Superior temporal gyrus (tissue), 1 donor: Measurements from ENCODE around the gene MBNL1.
"Not testable (repeated sequence)": the region's sequence is repeated elsewhere in the genome, so short reads cannot be mapped to it uniquely, and the experiment has no call there.

ENCODE experiments used
- DNase-seq: peaks from one replicate; pipeline ENCODE4 v3.0.0-alpha.2; 2016; ENCODE audit errors: extremely low spot score

MBNL1 gene

GRCh38 chr3:152319831-152320617 is 51.3 kb downstream of the MBNL1 start:
- DNase-seq: peak; percentile 63

DNA sequence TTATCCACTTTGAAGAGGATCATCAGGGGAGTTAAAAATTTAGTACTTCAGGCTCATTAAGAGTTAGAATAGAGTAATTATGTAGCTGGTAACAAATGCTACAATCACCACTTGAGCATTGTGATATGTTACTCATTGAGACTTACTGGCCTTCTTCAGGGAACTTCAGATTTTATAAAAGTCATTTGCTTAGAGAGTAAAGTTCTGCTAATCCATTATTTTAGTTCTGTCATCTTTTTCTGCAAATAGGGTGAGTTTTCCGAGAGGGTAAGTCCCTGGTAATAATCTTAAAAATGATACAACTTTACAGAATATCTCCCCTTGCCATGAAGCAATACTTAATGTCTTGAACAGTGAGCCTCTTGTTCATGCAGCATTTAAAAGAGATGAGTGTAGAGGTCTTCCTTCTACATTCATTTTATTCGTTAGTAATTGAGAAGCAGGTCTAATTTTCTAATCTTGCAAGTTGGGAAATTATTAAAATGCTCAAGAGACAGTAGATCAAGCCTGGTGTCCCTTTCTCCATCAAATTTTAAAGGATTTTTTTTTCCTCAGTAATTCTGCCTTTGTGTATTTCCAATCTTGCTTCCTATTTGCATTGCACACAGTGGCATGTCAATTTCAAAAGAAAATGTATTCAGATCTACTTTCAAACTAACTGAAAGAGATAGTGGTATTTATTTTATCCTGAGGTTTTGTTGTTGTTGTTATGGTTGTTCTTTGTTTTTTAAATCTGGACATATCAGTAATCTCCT is 52.6 kb downstream of the MBNL1 start:
- DNase-seq: peak; percentile 62

DNA sequence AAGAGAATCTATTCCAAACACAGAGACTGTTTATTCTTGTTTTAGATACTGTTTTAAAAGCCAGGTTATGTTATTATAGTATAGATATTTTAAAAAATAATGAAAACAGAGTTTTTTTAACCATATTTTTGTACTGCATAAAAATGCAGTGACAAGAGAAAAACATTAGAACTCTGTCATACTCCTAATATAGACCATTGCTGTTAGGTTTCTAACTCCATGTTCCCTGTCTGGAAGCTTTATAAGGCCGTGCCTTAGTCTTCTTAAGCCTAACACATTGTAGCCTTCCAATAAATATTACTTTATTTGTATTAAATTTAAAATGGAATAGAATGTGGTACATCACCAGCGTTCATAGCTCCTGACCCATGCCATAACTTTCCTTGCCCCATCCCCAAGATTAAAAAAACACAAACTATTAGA is 53.2 kb downstream of the MBNL1 start:
- peak; percentile 55 for DNase-seq

- peak; percentile 62 for DNase-seq
Measured at GRCh38 chr3:152322756-152323155, 54.0 kb downstream of the MBNL1 start.

DNA sequence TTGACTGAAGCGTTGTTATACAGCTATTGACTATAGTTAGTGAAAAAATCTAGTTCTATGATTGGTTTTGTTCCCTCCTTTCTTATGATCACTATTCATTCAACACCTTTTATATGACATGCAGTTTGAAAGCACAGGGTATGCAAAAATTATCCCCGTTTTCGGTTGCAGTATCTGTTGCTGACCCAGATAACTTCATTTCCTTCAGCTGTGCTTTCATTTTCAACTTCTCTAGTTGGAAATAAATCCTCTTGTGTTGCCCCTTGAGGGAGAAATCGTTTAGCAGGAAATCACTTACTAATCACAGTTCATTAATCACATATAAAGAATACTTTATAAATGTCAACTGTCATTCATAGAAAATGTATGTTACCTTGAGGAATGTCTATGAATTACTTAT is 55.1 kb downstream of the MBNL1 start:
- DNase-seq: peak; percentile 35

GRCh38 chr3:152325136-152325535 is 56.4 kb downstream of the MBNL1 start:
- DNase-seq: no peak

DNA sequence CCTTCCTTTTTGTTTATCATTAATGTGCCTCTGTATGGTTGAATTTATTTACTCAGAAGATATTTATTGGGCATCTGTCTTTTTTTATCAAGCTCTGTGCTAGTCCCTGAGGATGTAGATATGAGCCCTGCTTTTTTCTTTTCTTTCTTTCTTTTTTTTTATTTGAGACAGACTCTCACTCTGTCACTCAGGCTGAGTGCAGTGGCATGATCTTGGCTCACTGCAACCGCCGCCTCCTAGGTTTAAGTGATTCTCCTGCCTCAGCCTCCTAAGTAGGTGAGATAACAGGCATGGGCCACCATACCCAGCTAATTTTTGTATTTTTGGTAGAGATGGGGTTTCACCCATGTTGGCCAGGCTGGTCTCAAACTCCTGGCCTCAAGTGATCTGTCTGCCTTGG is 58.5 kb downstream of the MBNL1 start:
- DNase-seq: no peak

DNA sequence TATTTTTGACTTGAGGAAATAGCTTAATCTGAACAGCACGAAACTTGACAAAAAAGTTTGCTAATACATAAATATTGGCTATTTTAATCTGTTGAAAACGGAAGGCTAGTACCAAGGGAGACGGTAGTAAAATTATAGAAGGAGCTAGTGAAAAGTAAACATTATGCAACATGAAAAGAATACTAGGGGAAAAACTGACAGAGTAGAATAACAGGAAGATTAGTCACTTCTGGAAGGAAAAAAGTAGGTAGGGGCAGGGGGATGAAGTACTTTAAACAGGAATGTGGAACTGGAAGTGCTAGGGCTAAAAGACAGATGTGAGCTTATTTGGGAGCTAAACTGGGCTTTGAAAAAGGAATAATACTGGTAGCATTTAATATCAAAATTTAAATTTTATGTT is 60.1 kb downstream of the MBNL1 start:
- DNase-seq: no peak

DNA sequence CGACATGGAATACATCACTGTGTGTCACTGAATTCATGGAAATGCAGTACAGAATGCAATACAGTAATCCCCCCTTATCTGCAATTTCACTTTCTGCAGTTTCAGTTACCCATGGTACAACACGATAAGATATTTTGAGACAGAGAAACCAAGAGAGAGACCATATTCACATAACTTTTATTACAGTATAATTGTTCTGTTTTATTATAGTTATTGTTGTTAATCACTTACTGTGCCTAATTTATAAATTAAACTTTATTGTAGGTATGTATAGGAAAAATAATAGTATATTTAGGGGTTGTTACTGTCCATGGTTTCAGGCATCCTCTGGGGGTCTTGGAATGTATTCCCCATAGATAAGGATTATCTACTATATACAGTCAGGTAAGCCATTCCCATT is 61.8 kb downstream of the MBNL1 start:
- DNase-seq: no peak

GRCh38 chr3:152331018-152331541 is 62.4 kb downstream of the MBNL1 start:
- DNase-seq: peak; percentile 57

GRCh38 chr3:152331998-152332397 is 63.3 kb downstream of the MBNL1 start:
- no peak for DNase-seq

GRCh38 chr3:152333928-152334327 is 65.2 kb downstream of the MBNL1 start:
- DNase-seq: no peak

DNA sequence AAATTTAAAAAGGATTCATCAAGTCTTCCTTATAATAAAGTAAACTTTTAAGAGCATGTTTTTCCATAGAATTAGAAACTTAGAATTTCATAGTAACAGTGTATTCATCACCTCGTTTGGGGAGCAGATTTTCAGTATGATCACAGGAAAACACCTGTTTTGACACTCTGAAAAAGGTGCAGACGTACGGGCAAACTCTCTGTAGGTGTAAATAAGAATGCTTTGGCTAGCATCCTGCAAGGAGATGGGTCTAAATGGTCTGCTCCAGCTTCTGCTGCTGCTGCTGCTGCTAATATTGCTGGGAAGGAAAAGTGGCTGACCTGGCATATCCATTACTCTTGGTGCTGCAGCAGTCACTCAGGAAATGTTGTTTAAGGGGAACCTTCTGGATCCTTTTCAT is 66.0 kb downstream of the MBNL1 start:
- no peak for DNase-seq

DNA sequence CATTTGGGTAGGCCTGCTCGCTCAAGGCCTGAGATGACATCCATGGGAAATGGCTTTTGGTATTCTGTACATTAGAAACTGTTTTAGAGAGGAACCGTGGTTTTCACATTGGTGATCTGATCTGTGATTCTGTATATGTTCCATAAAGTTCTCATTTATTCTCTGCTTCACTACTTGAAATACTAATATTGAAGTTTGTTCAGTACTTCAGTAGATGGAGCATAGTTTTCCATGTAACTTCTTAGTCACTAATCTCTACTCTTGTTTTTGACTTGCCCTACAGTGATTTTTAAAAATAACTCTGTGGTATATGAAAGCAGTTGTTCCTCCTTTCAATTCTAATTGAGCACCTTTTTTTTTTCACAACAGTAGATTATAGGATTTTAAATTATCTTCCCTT is 66.5 kb downstream of the MBNL1 start:
- DNase-seq: no peak

DNA sequence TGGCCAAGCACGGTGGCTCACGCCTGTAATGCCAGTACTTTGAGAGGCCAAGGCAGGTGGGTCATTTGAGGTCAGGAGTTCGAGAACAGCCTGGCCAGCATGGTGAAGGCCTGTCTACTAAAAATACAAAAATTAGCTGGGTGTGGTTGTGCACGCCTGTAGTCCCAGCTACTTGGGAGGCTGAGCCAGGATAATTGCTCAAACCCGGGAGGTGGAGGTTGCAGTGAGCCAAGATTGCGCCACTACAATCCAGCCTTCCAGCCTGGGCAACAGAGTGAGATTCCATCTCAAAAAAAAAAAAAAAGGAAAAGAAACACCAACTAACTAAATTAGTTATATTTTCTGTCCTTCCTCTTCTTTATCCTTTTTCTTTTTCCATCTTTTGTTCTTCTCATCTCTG is 68.6 kb downstream of the MBNL1 start:
- DNase-seq: not testable (repeated sequence)

DNA sequence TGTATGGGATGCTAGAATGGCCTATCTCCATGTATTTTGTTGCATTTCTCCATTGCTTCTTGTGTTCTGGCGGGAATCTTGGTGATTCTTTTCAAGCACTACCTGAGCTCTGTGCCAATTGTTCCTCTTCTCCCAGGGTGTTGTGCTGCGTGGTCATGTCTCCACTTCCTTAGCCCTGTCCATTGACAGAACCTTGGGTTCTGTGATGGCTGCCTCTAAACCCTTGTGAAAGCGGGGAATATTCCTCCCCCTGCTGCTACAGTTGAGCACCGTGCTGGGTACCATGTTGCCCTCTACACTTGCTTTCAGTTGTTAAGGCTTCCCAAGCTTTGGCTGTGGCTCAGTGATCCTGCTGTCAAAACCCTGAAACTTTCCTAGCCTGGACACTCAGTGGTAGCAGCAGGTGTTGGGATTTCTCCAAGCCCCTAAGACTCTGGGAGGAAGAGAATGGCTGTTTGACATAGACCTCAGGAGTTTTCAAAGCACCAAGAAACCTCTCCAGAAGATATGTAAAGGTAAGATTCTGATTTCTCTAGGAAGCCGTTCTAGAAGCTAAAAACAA is 69.5 kb downstream of the MBNL1 start:
- no peak for DNase-seq

DNA sequence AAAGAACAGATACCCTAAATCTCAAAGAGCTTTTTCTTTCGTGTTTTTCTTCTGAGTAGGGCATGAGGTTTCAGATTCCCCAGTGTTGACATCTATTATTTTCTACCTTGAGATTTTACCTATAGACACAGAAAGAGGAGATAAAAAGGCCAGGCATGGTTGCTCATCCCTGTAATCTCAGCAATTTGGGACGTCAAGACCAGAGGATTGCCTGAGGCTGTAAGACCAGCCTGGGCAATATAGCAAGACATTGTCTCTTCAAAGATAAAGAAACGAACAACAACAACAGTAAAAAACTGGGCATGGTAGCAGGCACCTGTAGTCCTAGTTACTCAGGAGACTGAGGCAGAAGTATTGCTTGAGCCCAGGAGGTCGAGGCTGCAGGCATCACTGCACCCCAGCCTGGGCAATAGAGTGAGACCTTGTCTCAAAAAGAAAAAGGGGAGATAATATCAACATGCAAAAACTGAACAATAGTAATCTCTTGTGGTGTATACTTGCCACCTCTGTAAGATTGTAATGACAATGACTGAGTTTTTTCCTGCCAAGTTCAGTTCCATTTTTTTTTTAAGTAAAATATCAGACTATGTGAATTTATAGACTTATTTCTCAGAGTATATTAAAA is 71.3 kb downstream of the MBNL1 start:
- DNase-seq: no peak

GRCh38 chr3:152345233-152345632 is 76.5 kb downstream of the MBNL1 start:
- DNase-seq: no peak

GRCh38 chr3:152346058-152346457 is 77.3 kb downstream of the MBNL1 start:
- no peak for DNase-seq

GRCh38 chr3:152346740-152347139 is 78.0 kb downstream of the MBNL1 start:
- DNase-seq: no peak

GRCh38 chr3:152348436-152349177 is 79.9 kb downstream of the MBNL1 start:
- DNase-seq: no peak
